ENCODE measurements around the gene LMTK3.
"Not testable (repeated sequence)": the region's sequence is repeated elsewhere in the genome, so short reads cannot be mapped to it uniquely, and the experiment has no call there.

The LMTK3 gene

DNA sequence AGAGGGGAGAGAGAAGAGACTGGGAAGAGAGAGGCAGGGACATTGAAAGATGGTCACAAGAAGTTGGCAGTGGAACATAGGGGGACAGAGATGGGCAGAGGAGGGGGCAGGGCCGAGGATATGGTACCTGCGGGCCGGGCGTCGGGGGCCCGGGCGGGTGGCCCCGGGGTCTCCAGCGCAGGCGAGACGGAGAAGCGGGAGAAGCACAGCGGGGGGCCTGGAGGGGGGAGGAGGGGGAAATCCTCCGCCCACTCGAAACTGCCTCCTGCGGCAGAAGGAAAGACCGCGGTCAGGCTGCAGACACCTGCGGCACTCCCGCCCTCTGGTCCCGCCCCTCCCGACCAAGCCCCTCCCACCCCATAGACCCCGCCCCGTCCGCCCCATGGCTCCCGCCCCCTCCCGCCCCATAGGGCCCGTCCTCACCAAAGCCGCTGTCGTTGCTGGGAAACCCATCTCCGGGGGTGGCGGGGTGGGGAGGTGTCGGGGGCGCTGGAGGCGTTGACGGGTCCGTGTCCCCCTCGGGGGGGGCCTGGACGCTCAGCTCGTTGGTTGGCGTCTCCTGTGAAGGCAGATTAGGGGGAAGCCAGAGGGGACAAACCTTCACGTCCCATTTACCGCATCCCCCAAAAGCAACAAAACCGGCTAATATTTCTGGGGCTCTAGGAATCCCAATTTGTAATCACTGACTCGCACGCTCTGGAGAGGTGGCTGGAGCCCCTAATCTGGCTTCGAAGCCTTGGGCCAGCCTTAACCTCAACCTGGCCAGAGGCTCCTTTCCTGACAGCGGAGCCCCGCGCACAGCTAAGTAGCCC is 20.4 kb downstream of the LMTK3 start:
- TF ChIP-seq TAF1 (IDR thresholded peaks at IDR 0.05; ENCODE audit: low read depth, low read length) (no peak), POU2F2 (IDR thresholded peaks at IDR 0.05; ENCODE audit: low read depth, low read length) (no peak), POLR2AphosphoS5 (IDR thresholded peaks at IDR 0.05; ENCODE audit: low read depth, low read length) (no peak), SPI1 (IDR thresholded peaks at IDR 0.05; ENCODE audit: low read depth, low read length) (no peak), PAX5 (IDR thresholded peaks at IDR 0.05; ENCODE audit: insufficient read depth, low read length, severe bottlenecking) (no peak), POLR2A (IDR thresholded peaks at IDR 0.05; ENCODE audit: low read depth, low read length) (no peak)
- FAIRE-seq = peak; percentile 78
- peak; percentile 95 for DNase-seq (ENCODE audit: insufficient read length, low spot score)

- peak; percentile 90 for DNase-seq (ENCODE audit: insufficient read length, low spot score)
- FAIRE-seq = peak; percentile 89
- TF ChIP-seq SPI1 (IDR thresholded peaks at IDR 0.05; ENCODE audit: low read depth, low read length) (peak; percentile 81), PAX5 (IDR thresholded peaks at IDR 0.05; ENCODE audit: insufficient read depth, low read length, severe bottlenecking) (no peak), TAF1 (IDR thresholded peaks at IDR 0.05; ENCODE audit: low read depth, low read length) (no peak), POU2F2 (IDR thresholded peaks at IDR 0.05; ENCODE audit: low read depth, low read length) (no peak)
These were observed 21.9 kb downstream of the LMTK3 start for GRCh38 chr19:48489608-48490216.

GRCh38 chr19:48488478-48488877 is 23.2 kb downstream of the LMTK3 start:
- DNase-seq (ENCODE audit: insufficient read length, low spot score); FAIRE-seq: not testable (repeated sequence)

GRCh38 chr19:48487948-48488347 is 23.7 kb downstream of the LMTK3 start:
- DNase-seq (ENCODE audit: insufficient read length, low spot score) (no peak), FAIRE-seq (no peak)
- TF ChIP-seq TAF1 (IDR thresholded peaks at IDR 0.05; ENCODE audit: low read depth, low read length) (no peak), SPI1 (IDR thresholded peaks at IDR 0.05; ENCODE audit: low read depth, low read length) (no peak), POLR2A (IDR thresholded peaks at IDR 0.05; ENCODE audit: low read depth, low read length) (no peak), POU2F2 (IDR thresholded peaks at IDR 0.05; ENCODE audit: low read depth, low read length) (no peak), POLR2AphosphoS5 (IDR thresholded peaks at IDR 0.05; ENCODE audit: low read depth, low read length) (no peak), PAX5 (IDR thresholded peaks at IDR 0.05; ENCODE audit: insufficient read depth, low read length, severe bottlenecking) (no peak)

- FAIRE-seq (no peak), DNase-seq (ENCODE audit: insufficient read length, low spot score) (no peak)
- TF ChIP-seq POLR2AphosphoS5 (IDR thresholded peaks at IDR 0.05; ENCODE audit: low read depth, low read length) = no peak
- no peak for TF ChIP-seq SPI1 (IDR thresholded peaks at IDR 0.05; ENCODE audit: low read depth, low read length)
- TF ChIP-seq TAF1 (IDR thresholded peaks at IDR 0.05; ENCODE audit: low read depth, low read length) = no peak
- no peak for TF ChIP-seq PAX5 (IDR thresholded peaks at IDR 0.05; ENCODE audit: insufficient read depth, low read length, severe bottlenecking)
- TF ChIP-seq POLR2A (IDR thresholded peaks at IDR 0.05; ENCODE audit: low read depth, low read length) = no peak
- no peak for TF ChIP-seq POU2F2 (IDR thresholded peaks at IDR 0.05; ENCODE audit: low read depth, low read length)
These were observed 24.1 kb downstream of the LMTK3 start for GRCh38 chr19:48487544-48487943.

- FAIRE-seq = not testable (repeated sequence)
These were observed 24.9 kb downstream of the LMTK3 start for GRCh38 chr19:48486706-48487105.

DNA sequence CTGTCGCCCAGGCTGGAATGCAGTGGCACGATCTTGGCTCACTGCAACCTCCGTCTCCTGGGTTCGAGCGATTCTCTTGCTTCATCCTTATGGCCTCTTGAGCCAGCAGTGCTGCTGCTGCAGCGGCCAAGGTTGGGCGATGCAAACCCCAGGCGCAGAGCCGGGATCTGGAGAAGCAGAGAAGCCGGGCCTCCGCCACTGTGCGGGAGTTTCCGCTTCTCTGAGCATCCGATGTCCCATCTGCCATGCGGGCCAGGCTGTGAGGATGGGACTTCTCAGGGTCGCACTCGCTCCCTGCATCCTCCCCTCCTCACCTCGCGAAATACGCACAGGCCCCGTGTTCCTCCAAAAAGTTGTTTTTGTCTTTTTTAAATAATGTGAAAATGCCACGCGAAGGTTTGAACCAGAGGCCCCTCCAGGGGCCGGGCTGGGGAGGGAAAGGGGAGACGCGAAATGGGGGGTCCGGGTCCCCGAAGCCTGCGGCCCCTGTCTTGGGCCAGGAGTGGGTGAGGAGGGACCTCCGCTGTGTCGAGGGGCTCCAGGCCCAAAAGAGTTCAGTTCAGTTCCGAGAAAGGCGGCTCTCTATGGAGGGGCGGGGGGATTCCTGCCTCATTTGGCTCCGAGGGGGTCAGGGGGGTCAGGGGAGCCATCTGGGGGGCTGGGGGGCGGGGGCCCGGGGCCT is 26.6 kb downstream of the LMTK3 start:
- FAIRE-seq (no peak), DNase-seq (ENCODE audit: insufficient read length, low spot score) (no peak)
- no peak for TF ChIP-seq POU2F2 (IDR thresholded peaks at IDR 0.05; ENCODE audit: low read depth, low read length)
- no peak for TF ChIP-seq POLR2A (IDR thresholded peaks at IDR 0.05; ENCODE audit: low read depth, low read length)
- TF ChIP-seq SPI1 (IDR thresholded peaks at IDR 0.05; ENCODE audit: low read depth, low read length) = no peak
- TF ChIP-seq TAF1 (IDR thresholded peaks at IDR 0.05; ENCODE audit: low read depth, low read length) = no peak
- TF ChIP-seq PAX5 (IDR thresholded peaks at IDR 0.05; ENCODE audit: insufficient read depth, low read length, severe bottlenecking) = no peak
- TF ChIP-seq POLR2AphosphoS5 (IDR thresholded peaks at IDR 0.05; ENCODE audit: low read depth, low read length) = no peak

More at GRCh38 chr19:48486706-48487105, 24.9 kb downstream of the LMTK3 start:
- not testable (repeated sequence) for DNase-seq (ENCODE audit: insufficient read length, low spot score)

DNA sequence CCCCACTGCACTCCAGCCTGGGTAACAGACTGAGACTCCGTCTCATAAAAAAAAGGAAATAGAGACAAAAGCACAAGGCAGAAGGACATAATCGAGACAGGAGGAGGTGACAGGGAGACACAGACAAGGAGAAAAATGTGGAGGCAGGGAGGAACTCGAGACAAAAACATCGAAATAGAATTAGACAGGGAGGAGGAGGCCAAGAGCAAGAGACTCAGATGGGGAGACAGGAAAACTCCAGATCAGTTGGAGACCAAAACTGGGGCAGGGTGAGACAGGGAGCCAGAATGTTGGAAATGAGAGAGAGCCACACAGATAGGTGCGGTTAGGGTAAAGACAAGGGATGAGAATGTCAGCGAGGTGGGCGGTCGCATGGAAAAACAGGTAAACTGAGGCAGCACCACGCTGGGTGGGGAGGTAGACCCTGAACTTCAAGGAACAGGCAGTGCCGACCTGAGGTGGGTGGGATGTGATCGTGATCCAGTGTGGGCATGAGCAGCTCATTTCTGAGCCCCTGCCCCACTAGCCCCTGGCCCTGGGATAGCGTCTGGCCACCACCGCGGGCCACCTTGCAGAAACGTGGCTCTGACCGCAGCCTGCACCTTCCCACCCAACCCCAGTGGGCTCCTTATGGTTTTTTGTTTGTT is 27.3 kb downstream of the LMTK3 start:
- FAIRE-seq (no peak), DNase-seq (ENCODE audit: insufficient read length, low spot score) (no peak)
- no peak for TF ChIP-seq POU2F2 (IDR thresholded peaks at IDR 0.05; ENCODE audit: low read depth, low read length)
- no peak for TF ChIP-seq TAF1 (IDR thresholded peaks at IDR 0.05; ENCODE audit: low read depth, low read length)
- no peak for TF ChIP-seq SPI1 (IDR thresholded peaks at IDR 0.05; ENCODE audit: low read depth, low read length)
- TF ChIP-seq POLR2AphosphoS5 (IDR thresholded peaks at IDR 0.05; ENCODE audit: low read depth, low read length) = no peak
- TF ChIP-seq POLR2A (IDR thresholded peaks at IDR 0.05; ENCODE audit: low read depth, low read length) = no peak
- no peak for TF ChIP-seq PAX5 (IDR thresholded peaks at IDR 0.05; ENCODE audit: insufficient read depth, low read length, severe bottlenecking)

- FAIRE-seq (no peak), DNase-seq (ENCODE audit: insufficient read length, low spot score) (no peak)
- TF ChIP-seq PAX5 (IDR thresholded peaks at IDR 0.05; ENCODE audit: insufficient read depth, low read length, severe bottlenecking) (no peak), POU2F2 (IDR thresholded peaks at IDR 0.05; ENCODE audit: low read depth, low read length) (no peak), POLR2A (IDR thresholded peaks at IDR 0.05; ENCODE audit: low read depth, low read length) (no peak), POLR2AphosphoS5 (IDR thresholded peaks at IDR 0.05; ENCODE audit: low read depth, low read length) (no peak), SPI1 (IDR thresholded peaks at IDR 0.05; ENCODE audit: low read depth, low read length) (no peak), TAF1 (IDR thresholded peaks at IDR 0.05; ENCODE audit: low read depth, low read length) (no peak)
These were observed 28.3 kb downstream of the LMTK3 start for GRCh38 chr19:48483301-48483700.
